Stimulated activated CD4-positive, alpha-beta T cell treated with anti-CD3 and anti-CD28 coated beads, Interleukin-12 subunit alpha, Interleukin-12 subunit beta, amount 100 ng/mL, for 24 hours (primary cell): ENCODE results near the gene CMTM5.
A peak's percentile ranks its signal among the peaks of the same experiment; 100 is the strongest.
"Not testable (repeated sequence)": the region's sequence is repeated elsewhere in the genome, so short reads cannot be mapped to it uniquely, and the experiment has no call there.

Source experiments
- DNase-seq, 2 experiments: peaks; one replicate each; pipeline ENCODE4 v3.0.0-alpha.2; 2020; ENCODE audit warnings: low read depth in 2 of 2

Gene CMTM5

DNA sequence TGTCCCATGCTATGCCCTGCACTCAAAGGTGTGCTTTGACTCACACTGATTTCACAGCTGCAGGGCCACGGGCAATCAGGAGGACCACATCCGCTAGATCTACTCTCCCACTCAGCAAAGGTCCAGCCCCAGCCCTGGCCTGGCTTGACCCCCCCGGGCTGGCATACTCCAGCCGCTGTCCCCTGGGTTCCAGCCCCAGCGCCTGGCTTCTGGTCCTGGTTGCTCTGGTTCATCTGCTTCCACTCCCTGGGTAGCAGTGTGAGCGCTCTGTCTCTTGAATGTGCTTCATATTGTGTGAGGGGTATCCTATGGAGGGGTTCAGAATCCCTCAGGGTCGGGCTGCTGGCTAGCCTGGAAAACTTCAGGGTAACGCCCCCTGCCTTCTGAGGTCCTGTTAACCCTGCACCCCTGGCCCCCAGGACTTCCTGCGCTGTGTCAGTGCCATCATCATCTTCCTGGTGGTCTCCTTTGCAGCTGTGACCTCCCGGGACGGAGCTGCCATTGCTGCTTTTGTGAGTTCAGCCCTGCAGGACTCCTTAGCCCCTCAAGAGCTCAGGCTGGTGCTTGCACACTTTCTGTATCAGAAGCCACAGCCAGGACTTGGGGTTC, 1.9 kb downstream of the CMTM5 start:
- no peak for DNase-seq

DNA sequence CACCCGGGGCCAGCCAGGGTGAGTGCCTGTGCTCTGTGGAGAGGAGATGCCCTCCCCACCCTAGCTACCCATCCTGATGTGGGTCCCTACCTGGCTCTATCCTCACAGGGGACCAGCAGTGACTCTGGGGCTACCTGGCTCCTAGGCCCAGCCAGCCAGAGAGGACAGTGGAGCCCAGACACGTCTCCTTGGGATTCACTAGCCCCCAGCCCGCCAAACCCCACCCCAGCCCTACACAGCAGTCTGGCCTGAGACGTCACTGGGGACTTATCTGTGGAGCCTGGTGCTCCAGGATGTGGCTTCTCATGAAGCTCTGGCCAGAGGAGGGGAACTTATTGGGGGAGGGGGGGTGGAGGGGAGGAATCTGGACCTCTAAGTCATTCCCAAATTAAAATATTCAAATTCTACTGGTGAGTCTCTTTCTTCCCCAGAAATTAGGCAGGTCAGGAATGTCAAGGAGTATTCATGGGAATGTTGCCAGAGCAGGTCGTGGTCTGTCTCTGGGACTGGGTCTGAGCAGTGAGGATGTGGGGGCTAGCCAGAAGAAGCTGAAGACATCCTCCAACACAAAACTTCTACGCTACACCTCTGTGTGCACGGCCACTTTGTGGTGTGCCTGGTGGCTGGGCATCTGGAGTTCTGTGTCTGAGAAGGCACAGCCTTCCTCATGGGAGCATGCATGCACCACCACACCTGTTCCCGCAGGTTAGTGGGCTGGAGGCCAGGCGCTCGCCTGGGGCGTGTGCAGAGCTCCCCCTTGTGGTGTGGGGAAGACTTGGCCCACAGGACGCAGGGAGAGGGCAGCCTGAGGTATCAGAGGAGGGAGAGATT, 2.7 kb downstream of the CMTM5 start:
- DNase-seq = peak; percentile 29 to 48

DNA sequence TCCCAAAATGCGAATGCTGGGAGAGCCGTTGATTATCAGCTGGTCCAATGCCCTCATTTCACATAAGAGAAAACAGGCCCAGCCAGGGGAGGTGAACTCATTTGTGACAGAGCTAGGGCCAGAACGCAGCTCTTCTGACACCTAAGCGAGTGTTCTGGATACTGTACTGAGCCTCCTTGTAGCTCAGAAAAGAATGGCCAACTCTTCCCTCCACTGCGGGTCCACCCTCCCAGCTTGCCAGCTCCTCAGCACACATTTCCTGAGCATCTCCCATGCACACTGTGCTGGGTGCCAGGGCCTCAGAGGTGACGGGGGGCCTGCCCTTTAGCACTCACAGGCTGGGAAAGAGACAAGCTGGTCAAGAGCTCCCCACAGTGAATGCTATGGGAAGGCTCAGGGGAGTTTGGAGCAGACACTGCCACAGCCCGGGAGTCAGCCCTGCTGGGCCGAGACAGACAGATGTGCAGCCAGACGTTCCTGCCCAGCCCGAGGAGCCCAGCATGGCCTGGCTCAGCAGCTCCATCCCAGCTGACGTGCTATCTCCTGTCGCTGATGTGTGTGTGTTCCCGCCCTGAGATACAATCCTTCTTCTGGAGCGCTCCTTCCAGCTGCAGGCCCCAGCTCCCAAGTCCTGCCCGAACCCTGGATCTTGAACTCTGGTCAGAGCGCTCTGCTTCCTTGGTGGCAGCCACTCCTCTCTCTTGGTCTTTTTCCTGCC, 3.5 kb downstream of the CMTM5 start:
- no peak for DNase-seq

DNA sequence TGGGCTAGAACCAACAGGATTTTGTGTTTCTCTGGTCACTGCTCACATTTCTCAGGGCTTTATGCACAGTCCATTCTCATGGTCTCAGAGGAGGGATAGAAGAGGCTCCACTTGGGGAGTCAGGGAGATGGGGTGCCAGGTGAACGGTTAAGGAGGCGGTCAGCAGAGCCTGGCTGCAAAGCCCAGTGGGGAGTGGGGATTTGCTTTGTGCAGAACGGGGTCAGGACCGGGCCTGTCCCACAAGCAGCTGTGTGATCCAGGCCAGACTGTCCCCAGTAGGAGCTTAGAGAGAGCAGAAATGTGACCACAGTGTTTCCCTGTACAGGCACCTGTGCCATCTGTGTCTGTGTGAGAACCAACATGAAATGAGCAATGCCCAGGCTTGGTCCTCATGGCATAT, 4.1 kb downstream of the CMTM5 start:
- DNase-seq = no peak

DNA sequence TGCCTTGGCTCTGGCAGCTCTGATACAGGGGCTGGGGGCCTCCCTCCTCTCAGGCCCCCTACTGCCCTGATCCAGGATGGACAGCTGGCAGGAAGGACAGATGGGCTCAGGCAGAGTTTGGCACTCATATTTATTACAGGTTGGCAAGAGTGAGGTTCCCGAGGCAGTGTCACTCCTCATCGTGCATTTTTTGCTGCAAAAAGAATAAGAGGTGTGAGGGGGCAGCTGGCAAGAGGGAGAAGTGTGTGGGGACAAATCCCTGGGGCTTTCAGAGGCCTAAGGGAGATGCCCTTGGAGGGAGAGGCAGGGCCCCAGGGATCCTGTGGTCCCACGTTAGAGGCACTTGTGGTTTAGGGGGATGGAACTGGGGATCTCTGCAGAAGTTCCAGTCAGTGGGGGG, 5.0 kb downstream of the CMTM5 start:
- DNase-seq = no peak

DNA sequence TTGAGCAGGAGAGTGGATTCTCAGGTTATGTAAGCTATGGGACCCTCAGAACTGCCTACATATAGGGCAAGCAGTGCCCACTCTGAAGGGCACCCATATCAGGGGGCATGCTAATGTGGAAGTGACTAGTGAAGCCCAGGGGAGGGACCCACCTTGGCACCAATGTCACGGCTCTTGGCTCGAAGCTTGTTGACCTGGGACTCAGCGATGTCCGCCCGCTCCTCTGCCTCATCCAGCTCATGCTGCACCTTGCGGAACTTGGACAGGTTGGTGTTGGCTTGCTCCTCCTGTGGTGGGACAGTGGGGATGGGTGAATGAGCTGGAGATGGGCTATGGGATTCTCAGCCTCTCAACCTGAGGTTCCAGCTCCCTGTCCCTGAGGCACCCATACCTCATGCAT, 5.4 kb downstream of the CMTM5 start:
- DNase-seq = no peak

DNA sequence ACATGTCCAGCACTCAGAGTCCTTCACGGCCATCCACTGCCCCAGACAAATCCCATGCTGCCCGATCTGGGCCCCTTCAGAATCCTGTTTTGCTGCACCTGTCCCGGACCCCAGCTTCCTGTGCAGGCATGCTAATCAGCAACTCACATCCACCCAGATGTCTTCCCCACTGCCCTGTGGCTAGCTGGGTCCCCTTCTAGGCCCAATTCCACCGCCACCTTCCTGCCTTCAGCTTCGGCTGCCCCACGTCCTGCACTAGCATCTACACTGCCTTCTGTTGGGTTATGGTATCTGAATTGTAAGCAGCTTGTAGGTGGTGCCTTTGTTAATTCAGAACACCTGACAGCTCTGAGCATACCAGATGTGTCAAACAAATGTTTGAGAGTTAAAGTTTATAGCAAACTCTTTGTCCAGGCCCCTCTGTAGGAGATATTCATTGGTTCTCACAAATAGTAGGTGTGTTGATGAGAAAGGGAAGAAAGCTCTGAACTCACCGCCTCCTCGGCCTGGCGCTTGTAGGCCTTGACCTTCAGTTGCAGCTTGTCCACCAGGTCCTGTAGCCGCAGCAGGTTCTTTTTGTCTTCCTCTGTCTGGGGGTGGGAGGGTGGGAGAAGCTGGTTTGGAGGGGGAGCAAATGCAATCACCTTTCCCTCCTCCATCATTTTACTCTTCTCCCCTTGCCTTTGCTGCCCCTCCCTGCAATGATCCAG, 6.0 kb downstream of the CMTM5 start:
- no peak for DNase-seq

DNA sequence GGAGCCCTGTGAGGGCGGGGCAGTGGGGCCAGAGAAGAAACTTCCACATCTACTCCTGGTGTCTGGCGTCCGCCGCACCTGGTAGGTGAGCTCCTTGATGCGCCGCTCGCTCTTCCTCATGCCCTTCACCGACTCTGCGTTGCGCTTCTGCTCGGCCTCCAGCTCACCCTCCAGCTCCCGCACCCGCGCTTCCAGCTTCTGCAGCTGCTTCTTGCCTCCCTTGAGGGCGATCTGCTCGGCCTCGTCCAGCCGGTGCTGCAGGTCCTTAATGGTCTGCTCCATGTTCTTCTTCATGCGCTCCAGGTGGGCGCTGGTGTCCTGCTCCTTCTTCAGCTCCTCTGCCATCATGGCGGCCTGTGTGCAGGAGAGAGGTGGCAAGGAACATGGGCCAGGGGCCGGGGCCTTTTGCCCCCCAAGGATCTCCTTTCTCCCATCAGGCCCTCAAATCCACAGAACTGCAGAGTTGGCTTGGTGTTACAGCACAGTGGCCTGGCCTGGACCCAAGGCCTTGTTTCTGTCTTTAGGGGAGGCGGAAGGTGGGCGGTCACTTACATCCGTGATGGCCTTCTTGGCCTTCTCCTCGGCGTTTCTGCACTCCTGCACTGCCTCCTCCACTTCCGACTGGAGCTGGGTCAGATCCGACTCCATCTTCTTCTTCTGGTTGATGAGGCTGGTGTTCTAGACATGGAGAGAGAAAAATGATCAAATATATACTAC, 7.7 kb downstream of the CMTM5 start:
- DNase-seq = no peak

DNA sequence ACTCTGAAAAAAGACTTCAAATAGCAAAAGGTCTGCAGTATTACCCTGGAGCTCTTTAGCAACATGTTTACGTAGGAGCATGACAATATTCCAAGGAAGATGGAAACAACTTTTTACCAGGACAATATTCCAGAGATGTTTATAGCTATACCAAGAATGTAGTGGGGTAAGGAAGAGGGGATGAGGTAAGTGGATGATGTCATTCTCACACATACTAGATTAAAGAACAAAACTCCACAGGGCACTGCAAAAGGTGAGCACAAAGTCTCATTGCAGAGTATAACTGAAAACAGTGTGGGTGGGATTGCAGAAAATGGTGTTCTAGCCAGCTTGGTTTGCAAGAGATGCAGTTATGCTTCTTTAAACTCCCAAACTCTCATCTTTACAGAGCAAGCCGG, 8.4 kb downstream of the CMTM5 start:
- DNase-seq = no peak

DNA sequence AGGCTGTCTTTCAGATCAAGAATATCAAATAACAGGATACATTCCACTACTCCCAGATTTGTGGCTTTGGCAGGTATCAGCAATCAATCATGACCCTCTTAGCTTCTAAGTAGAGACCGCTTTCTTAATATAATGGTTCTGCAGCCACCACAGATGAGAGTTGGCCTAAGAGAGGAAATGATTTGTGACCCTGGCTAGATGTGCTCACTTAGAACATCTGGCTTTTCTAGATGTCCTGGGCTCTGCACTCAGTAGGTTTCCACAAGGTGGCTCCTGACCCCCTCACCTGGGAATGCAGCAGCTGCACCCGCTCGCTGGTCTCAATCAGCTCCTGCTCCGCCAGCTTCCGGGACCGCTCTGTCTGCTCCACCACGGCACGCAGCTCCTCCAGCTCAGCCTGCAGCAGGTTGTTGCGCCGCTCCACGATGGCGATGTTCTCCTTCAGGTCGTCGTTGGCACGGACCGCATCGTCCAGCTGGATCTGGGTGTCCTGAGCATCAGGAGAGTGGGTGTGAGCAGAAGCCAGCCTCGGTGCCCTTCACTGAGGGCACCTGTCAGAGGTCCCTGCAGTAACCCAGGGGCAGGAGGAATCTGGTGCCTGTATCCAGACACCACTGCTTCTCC, 8.9 kb downstream of the CMTM5 start:
- DNase-seq = no peak

DNA sequence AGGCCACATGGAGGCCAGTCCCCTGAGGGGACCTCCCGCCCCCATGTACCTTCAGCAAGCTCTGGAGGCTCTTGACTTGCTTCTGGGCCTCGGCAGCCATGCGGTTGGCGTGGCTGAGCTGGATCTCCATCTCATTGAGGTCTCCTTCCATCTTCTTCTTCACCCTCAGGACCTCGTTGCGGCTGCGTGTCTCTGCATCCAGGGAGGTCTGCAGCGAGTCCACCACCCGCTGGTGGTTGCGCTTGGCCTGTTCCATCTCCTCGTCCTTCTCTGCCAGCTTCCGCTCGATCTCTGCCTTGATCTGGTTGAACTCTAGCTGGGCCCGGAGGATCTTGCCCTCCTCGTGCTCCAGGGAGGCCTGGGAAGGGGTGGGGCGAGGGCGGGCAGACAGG, 9.4 kb downstream of the CMTM5 start:
- DNase-seq = not testable (repeated sequence)

DNA sequence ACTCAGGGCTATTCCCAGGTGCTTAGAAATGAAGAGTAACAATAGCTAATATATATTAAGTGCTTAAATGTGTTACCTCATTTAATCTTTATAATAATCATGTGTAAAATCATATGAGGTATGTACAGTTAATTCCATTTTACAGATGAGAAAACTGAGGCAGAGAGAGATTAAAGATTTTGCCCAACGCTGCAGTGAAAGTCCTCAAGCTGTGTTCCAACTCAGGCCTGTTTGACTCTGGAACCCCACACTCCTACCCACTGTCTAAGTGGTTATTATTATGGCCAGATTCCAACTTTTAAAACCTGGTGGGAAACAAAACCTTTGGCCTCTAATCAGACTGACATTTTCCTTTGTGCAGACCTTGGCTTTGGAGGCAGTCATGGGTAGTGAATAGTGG, 10.2 kb downstream of the CMTM5 start:
- no peak for DNase-seq

DNA sequence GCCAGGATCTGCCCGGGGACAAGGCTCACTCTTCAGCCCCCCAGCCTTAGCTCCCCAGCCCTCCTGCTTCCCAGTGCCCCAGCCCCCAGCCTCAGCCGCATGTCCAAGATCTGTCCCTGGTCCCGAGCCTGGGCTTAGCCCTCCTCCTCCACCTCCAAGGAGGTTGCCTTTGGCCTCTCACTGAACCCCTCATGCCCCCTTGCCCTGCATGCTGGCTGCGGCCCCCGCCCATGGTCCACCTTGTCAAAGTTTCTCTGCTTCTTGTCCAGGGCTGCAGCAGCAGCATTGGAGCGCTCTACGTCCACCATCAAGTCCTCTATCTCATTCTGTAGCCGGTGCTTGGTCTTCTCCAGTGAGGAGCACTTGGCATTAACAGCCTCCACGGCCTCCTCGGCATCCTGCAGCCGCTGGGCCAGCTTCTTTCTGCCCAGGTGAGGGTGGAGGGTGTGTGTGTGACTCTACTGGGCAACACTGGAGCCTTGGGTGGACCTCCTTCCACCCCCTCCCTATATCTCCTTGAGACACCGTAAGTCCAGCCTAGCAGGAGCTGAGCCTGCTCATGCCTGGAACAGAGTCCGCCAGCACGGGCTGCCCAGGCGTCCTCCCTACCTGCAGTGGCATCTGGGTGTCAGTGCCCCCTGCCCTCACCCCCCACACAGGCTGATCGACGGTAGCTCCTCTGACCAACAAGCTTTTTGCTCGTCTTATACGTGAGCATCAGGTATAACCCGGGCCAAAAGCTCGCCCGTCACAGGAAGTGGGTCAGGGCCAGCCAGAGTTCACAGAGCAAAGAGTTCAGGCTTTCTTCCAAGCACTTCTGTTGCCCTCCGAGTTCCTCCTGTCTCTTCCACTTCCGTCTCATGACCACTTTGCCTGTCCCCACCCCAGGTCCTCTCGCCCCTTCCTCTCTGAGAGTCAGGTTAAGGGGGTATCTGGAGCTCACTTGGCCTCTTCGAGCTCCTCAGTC, 11.4 kb downstream of the CMTM5 start:
- DNase-seq = no peak

DNA sequence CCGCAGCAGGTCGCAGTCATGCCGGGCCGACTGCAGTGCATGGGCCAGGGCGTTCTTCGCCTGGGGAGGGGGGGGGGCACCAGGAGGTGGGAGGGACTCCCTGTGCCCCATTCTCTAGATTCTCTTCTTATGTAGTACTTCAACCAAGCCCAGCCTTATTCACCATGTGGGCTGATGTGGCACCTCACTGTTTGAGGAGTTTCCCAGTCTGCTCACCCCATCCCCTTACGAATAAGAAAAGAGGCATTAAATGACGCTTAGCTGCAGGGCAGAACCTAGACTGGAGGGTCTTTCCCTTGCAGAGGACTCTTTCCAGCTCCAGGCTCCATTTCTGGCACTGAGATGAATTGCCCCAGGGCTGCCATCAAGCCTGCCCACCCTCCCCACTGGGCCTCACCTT, 12.2 kb downstream of the CMTM5 start:
- DNase-seq = no peak

DNA sequence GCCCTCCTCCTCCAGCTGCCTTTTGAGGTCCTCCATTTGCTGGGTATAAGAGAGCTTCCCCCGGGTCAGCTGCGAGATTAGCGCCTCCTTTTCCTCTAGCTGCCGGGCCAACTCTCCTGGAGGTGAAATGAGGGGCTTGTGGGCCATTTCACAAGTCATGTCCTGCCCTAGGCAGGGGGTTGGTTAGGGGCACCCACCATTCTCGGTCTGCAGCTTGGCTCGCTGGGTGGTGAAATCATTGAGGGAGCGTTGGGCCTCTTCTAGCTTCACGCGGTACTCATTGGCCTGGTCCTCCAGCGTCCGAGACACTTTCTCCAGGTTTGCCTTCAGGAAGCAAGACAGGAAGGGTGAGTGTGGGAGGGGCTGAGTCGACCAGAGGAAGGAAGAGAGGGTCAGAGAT, 12.6 kb downstream of the CMTM5 start:
- no peak for DNase-seq

DNA sequence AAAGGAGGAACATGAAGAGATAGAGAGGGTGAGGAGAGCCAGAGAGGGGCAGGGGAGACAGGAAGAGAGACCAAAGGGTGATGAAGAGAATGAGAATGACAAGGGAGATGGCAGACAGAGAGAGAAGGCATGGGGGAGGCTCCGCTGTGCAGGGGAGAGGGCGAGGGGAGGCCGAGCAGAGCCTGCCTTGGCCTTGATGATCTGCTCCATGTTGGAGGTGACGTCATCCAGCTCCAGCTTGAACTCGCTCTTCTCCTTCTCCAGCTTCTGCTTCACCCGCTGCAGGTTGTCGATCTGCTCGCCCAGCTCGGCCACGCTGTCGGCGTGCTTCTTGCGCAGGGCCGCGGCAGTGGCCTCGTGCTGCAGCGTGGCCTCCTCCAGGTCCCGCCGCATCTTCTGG, 13.0 kb downstream of the CMTM5 start:
- not testable (repeated sequence) for DNase-seq

DNA sequence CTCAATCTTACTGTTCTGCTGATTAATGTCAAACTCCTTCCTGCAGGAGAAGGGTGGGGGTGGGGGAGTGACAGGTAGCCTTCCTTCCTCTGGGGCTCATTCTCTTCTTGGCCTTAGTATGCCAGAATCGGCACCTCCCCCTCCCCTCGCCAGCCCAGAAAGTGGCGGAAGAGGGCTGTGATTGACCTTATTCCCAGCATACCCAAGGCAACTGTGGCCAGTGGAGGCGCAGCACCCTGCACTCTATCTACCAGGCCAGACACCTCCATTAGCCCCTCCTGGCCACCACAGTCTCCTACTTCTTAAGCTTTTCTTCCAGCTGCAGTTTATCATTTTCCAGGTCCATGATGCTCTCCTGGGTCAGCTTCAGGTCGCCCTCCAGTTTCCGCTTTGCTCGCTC, 15.8 kb downstream of the CMTM5 start:
- no peak for DNase-seq

DNA sequence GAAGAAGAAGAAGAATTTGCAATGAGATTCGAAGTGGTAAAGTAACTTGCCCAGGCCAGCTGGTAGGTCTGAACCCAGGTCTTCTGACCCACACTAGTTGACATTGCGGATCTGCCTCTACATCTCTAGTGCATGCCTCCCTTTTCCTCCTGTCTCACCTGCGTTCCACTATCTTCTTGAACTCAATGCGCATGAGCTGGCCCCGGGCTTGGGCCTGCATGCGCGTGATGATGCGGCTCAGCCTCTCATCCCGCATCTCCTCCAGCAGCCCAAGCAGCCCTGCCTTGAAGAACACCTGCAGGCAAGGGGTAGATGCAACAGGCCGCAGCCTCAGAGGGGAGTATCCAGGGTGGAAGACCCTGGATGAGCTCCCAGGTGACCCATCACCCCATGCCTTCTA, 19.3 kb downstream of the CMTM5 start:
- no peak for DNase-seq

DNA sequence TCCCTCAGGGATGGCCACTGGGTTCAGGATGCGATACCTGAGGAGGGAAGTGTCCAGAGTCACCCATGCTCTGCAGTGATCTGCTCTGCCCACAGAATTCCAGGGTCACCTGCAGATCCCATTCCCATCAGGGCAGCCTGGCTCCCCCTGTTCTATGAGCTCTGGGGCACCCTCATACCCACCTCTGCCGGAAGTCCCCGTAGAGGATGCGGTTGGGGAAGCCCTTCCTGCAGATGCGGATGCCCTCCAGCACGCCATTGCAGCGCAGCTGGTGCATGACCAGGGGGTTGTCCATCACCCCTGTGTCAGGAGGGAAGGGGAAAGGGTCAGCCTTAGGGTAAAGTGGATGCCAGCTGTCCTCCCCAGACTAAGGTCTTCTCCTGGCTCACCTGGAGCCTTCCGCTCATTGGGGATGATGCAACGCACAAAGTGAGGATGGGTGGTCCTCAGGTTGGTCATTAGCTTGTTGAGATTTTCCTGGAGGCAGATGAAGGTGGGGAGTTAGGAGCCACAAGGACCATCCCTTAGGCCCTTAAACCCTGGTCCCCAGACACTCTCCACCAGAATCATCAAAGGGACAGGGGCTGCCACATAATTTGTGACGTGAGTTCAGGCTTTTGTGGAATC, 20.0 kb downstream of the CMTM5 start:
- no peak for DNase-seq

DNA sequence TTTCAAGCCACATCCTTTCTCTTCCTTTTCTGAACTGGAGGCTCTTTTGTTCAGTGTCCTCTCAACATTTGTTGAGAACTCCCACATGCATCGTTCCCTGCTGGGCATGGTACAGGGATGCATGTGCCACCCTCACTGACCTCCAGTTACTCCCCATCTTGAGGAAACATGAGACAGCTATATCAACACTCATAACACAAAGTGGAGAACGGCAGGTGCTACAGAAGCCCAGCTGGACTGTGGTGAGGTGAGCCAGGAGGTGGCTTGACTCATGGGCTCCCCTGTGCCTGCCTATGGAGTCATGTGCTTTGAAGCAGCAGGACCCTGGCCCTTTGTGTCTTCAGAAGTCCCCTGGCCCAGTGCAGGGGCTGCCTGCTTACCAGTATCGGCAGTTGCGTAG, 21.5 kb downstream of the CMTM5 start:
- DNase-seq = no peak
